Kidney (tissue), 14 donors: ENCODE measurements around the gene NT5DC1. TPM values are rescaled to one million over a fixed set of nuclear protein-coding genes. Genes with fewer than 3 reads are reported as not detected.

ENCODE experiments used
- DNase-seq, 5 donors: peaks; one replicate each; pipeline ENCODE4 v3.0.0-alpha.2; 2013 to 2020
- FAIRE-seq: peaks from 2 replicates; lab custom pipeline; 2012; peaks lifted over from hg19 to GRCh38; lab: Jason Lieb, UNC
- H3K27ac ChIP-seq, 2 donors: one replicate each; pipeline ENCODE4 v1.7.0; 2013; ENCODE audit warnings: low read depth in 2 of 2, low read length in 2 of 2, inconsistent platforms in 1 of 2
- H3K27me3 ChIP-seq: one replicate; pipeline ENCODE4 v1.7.1; 2013; ENCODE audit warnings: low read length, inconsistent platforms; ENCODE audit not compliant: control insufficient read depth, insufficient read depth
- H3K36me3 ChIP-seq, 3 donors: one replicate each; pipeline versions ENCODE4 v1.7.0 to v1.7.1; 2013; ENCODE audit warnings: low read length in 3 of 3, control low read depth in 1 of 3, inconsistent platforms in 1 of 3; ENCODE audit not compliant: insufficient read depth in 3 of 3, control insufficient read depth in 2 of 3
- H3K4me1 ChIP-seq, 3 donors: one replicate each; pipeline versions ENCODE4 v1.7.0 to v1.7.1; 2013; ENCODE audit warnings: low read length in 3 of 3, inconsistent platforms in 1 of 3, low read depth in 1 of 3; ENCODE audit not compliant: control insufficient read depth in 2 of 3, insufficient read depth in 2 of 3
- H3K4me3 ChIP-seq, 3 donors: one replicate each; pipeline versions ENCODE4 v1.7.0 to v1.8.1; 2013; ENCODE audit warnings: low read length in 3 of 3, control low read depth in 1 of 3, inconsistent platforms in 1 of 3
- H3K9ac ChIP-seq, 3 donors: one replicate each; pipeline versions ENCODE4 v1.7.0 to v1.7.1; 2013; ENCODE audit warnings: low read length in 3 of 3, control low read depth in 1 of 3, inconsistent platforms in 1 of 3
- H3K9me3 ChIP-seq, 3 donors: one replicate each; pipeline versions ENCODE4 v1.7.0 to v1.7.1; 2013; ENCODE audit warnings: low read length in 3 of 3, control low read depth in 1 of 3, inconsistent platforms in 1 of 3; ENCODE audit not compliant: control insufficient read depth in 2 of 3, insufficient read depth in 1 of 3
- CTCF ChIP-seq: IDR thresholded peaks from 3 replicates; pipeline ENCODE4 v1.5.1; 2012; ENCODE audit warnings: mild to moderate bottlenecking, moderate library complexity, borderline replicate concordance; ENCODE audit not compliant: insufficient read depth; ENCODE audit errors: extremely low read depth
- intact Hi-C: fragments of 100-400 bp; cut with DNase I; formaldehyde crosslinking; loops from one replicate; pipeline ENCODE4 v1.11.1; 2022
- polyA plus RNA-seq: library from polyadenylated mRNA; stranded (reverse); fragments of 350-450 nt; fragmentation: Illumina TruSeq; extraction: RNeasy Lipid Tissue Mini Kit (QIAGEN cat#74804); gene quantifications from one replicate; pipeline ENCODE4 v1.2.3, GENCODE V29; 2014; ENCODE audit warnings: low read depth, low replicate concordance; ENCODE audit not compliant: insufficient read depth
- total RNA-seq: library from RNA; stranded (reverse); fragmentation: NEBNext Ultra II Directional; extraction: Animal tissue kit (Norgen Biotek cat#: 25700); gene quantifications from one replicate; pipeline ENCODE4 v1.2.1, GENCODE V29; 2021
- donor health status: control.
- donor health status: control.
- donor health status: control.
- donor health status: control.
- donor health status: control.
- donor health status: DM: yes; HTN: yes; CAD: no.
- donor health status: Normal renal cell carcinoma (clear cell type).

The NT5DC1 gene
- total and polyA plus RNA-seq, 2 donors from 2014 or later, result 34.8 to 41.7 TPM

- intact Hi-C loops, result loop anchor here (10.0 kb wide), 1 partner anchor 236 kb away; no protein-coding TSS in a partner anchor
- DNase-seq (no peak), FAIRE-seq (no peak)
- H3K27ac ChIP-seq, result no peak overlapping the region
- no peak for TF ChIP-seq CTCF
- H3K27me3 ChIP-seq, result no peaks in the 10 kb centered on the region
- H3K9ac ChIP-seq, result no peak overlapping the region
- no peaks in the 10 kb centered on the region for H3K9me3 ChIP-seq
- no peaks in the 10 kb centered on the region for H3K36me3 ChIP-seq
- H3K4me1 ChIP-seq, result no peaks in the 10 kb centered on the region
- H3K4me3 ChIP-seq, result no peak overlapping the region
Observed at GRCh38 chr6:116298973-116299372, 198.3 kb downstream of the NT5DC1 start.

Other genes with a start within 250 kb of the NT5DC1 start
- 25.0 TPM for gene FRK, start 40.0 kb upstream of the NT5DC1 start, total RNA-seq
- 5.9 TPM for gene FRK, start 40.0 kb upstream of the NT5DC1 start, polyA plus RNA-seq
- 0.50 TPM for gene COL10A1, start 25.3 kb downstream of the NT5DC1 start, total RNA-seq
- gene COL10A1, start 25.3 kb downstream of the NT5DC1 start, polyA plus RNA-seq, result not detected
- gene TSPYL4, start 153.2 kb downstream of the NT5DC1 start, total RNA-seq, result 25.8 TPM
- 15.2 TPM for gene TSPYL4, start 153.2 kb downstream of the NT5DC1 start, polyA plus RNA-seq
- gene TSPYL1, start 179.1 kb downstream of the NT5DC1 start, total RNA-seq, result 112 TPM
- gene TSPYL1, start 179.1 kb downstream of the NT5DC1 start, polyA plus RNA-seq, result 68.7 TPM